ENCODE measurements around the gene RGMA. TPM values are rescaled to one million over a fixed set of nuclear protein-coding genes. Genes with fewer than 3 reads are reported as not detected.

RGMA gene
- total and polyA plus RNA-seq, 2 of the 8 experiments (the other 6 are each of a cell fraction or from before 2014, with no cell fraction given): 19.9 to 39.8 TPM

- TF ChIP-seq NRF1 (IDR thresholded peaks at IDR 0.05; ENCODE audit: low read depth, low read length) (no peak), CBX5 (IDR thresholded peaks at IDR 0.05; ENCODE audit: low read depth, low read length) (no peak), USF2 (IDR thresholded peaks at IDR 0.05; ENCODE audit: low read length) (no peak), POU5F1 (IDR thresholded peaks at IDR 0.05; ENCODE audit: low read depth, low read length) (no peak), FOSL1 (IDR thresholded peaks at IDR 0.05; ENCODE audit: insufficient read depth, low read depth, low read length) (no peak), SRF (IDR thresholded peaks at IDR 0.05; ENCODE audit: low read depth, low read length) (no peak), TBP (IDR thresholded peaks at IDR 0.05; ENCODE audit: low read depth, low read length) (no peak), CREB1 (IDR thresholded peaks at IDR 0.05) (no peak), BCL11A (IDR thresholded peaks at IDR 0.05; ENCODE audit: low read depth in 2 of 2, low read length in 2 of 2) (no peak), BACH1 (IDR thresholded peaks at IDR 0.05; ENCODE audit: low read length) (no peak), ZNF274 (IDR thresholded peaks at IDR 0.05; ENCODE audit: borderline replicate concordance, extremely low read depth, low read length) (no peak), ASH2L (IDR thresholded peaks at IDR 0.05; ENCODE audit: low read length) (no peak), POLR2AphosphoS5 (IDR thresholded peaks at IDR 0.05; ENCODE audit: low read depth, low read length) (no peak)
Measured at GRCh38 chr15:93051236-93052089, 37.5 kb downstream of the RGMA start (continued).

All from H1 (cell line).